ENCODE data around the gene GABRG3.

GRCh38 chr15:27042230-27042629, 71.2 kb downstream of the GABRG3 start:
- TF ChIP-seq POLR2AphosphoS5 (IDR thresholded peaks at IDR 0.05; ENCODE audit: low read depth, low read length), result no peak
- TF ChIP-seq POLR2A (IDR thresholded peaks at IDR 0.05; ENCODE audit: low read depth, low read length), result no peak
- TF ChIP-seq POU2F2 (IDR thresholded peaks at IDR 0.05; ENCODE audit: low read depth, low read length), result no peak
- TF ChIP-seq SPI1 (IDR thresholded peaks at IDR 0.05; ENCODE audit: low read depth, low read length), result no peak

Data from GM12891 (cell line).